Prostate gland (tissue), 2 donors: ENCODE results near the gene WNT3.

Source experiments
- POLR2A ChIP-seq: fragments of 450-650 bp; IDR thresholded peaks from one replicate; pipeline ENCODE4 v1.6.1; 2016; ENCODE audit warnings: antibody characterized with exemption, mild to moderate bottlenecking
- POLR2AphosphoS5 ChIP-seq: sonication (generic); formaldehyde crosslinking; IDR thresholded peaks from one replicate; pipeline ENCODE4 v1.6.1; 2017; ENCODE audit warnings: antibody characterized with exemption
- TF ChIP-seq, protein P1 (sequence below), 4 experiments: fragments of 200-600 bp in 2 of 4; fragments of 450-650 bp in 2 of 4; sonication (generic) in 2 of 4; IDR thresholded peaks; 1 replicate in 3 of 4; 2 replicates in 1 of 4; pipeline ENCODE4 v1.5.1; 2016 to 2019; ENCODE audit warnings: antibody characterized with exemption in 4 of 4, mild to moderate bottlenecking in 2 of 4, moderate library complexity in 2 of 4

DNA sequence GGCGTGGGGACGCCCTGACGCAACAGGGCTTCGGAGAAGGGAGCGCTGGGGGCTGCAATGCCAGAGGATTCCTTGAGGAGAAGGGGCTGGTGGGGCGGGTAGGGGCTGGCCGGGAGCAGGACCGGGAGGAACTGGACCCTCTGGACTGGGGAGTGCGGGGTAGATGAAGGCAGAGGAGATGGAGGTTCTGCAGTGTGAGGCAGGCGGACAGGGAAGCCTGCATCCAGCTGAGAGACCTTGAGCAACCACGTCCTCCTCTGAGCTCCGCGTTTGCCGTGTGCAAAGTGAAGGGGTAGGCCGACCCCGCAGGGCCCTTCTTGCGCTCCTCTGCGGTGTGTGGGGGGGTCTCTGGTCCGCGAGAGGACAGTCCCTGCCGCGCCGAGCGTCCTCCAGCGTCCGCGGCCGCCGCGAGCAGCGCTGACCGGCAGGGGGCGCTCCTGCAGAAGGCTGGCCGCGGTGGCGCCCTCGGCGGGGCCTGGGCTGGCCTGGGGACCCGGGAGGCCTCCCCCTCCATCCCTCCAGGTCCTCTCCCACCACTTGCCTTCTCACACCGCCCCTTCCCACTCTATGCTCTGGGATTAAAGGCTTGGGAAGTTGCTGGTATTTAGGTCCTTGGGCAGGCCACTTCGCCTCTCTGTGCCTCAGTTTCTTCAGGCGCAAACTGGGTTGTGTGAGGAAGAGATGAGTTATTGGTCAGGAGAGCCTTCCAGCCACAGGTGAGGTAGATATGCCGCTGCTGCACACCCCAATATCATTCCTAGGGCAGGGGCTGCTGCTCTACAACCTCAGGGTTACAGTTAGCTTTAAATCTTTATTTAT is 23.3 kb upstream of the WNT3 start:
- TF ChIP-seq, protein P1, sequence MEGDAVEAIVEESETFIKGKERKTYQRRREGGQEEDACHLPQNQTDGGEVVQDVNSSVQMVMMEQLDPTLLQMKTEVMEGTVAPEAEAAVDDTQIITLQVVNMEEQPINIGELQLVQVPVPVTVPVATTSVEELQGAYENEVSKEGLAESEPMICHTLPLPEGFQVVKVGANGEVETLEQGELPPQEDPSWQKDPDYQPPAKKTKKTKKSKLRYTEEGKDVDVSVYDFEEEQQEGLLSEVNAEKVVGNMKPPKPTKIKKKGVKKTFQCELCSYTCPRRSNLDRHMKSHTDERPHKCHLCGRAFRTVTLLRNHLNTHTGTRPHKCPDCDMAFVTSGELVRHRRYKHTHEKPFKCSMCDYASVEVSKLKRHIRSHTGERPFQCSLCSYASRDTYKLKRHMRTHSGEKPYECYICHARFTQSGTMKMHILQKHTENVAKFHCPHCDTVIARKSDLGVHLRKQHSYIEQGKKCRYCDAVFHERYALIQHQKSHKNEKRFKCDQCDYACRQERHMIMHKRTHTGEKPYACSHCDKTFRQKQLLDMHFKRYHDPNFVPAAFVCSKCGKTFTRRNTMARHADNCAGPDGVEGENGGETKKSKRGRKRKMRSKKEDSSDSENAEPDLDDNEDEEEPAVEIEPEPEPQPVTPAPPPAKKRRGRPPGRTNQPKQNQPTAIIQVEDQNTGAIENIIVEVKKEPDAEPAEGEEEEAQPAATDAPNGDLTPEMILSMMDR (IDR thresholded peaks at IDR 0.05): peak; percentile 41 to 67 (median 51)
- no peak for TF ChIP-seq POLR2A
- no peak for TF ChIP-seq POLR2AphosphoS5
